K562 (cell line): ENCODE data around the gene KRT26. TPM values are rescaled to one million over a fixed set of nuclear protein-coding genes. Genes with fewer than 3 reads are reported as not detected.

ENCODE experiments used
- CBX8 ChIP-seq: fragments of 200-600 bp; sonication (generic); IDR thresholded peaks from 2 replicates; pipeline ENCODE4 v1.6.1; 2012; ENCODE audit warnings: borderline replicate concordance, mixed run types, low read depth, mild to moderate bottlenecking, moderate library complexity, mixed read lengths, low read length, control low read depth, inconsistent platforms; ENCODE audit not compliant: poor library complexity, severe bottlenecking; ENCODE audit errors: extremely low read depth
- CC2D1A ChIP-seq: fragments of 450-650 bp; IDR thresholded peaks from 2 replicates; pipeline ENCODE4 v1.6.1; 2017; ENCODE audit warnings: mild to moderate bottlenecking
- HMBOX1 ChIP-seq: sonication (generic); IDR thresholded peaks from 2 replicates; pipeline ENCODE4 v1.6.1; 2016
- MTF1 ChIP-seq: fragments of 250-450 bp; sonication (Bioruptor Pico); IDR thresholded peaks from 2 replicates; pipeline ENCODE4 v1.9.0; 2021; ENCODE audit warnings: moderate library complexity, mild to moderate bottlenecking, inconsistent platforms, borderline replicate concordance
- NCOA4 ChIP-seq: fragments of 450-650 bp; IDR thresholded peaks from 2 replicates; pipeline ENCODE4 v1.6.1; 2018; ENCODE audit warnings: mild to moderate bottlenecking; ENCODE audit not compliant: partially characterized antibody
- STAT5A ChIP-seq: IDR thresholded peaks from 2 replicates; pipeline ENCODE4 v1.6.1; 2012; ENCODE audit warnings: low read length, inconsistent platforms, borderline replicate concordance
- polyA plus RNA-seq, 8 experiments: library from polyadenylated mRNA; depleted of rRNA in 4 of 8; stranded (reverse) in 5 of 8; unstranded in 3 of 8; fragments of >200 nt; fragmentation: Nextera tagmentation in 2 of 8; fragmentation: Illumina TruSeq in 1 of 8; extraction: Ambion mirVana in 2 of 8; extraction: Trizol in 1 of 8; gene quantifications; 2 replicates each; pipeline versions ENCODE4 v1.2.1 to v1.2.3, GENCODE V29; 2011 to 2014; ENCODE audit warnings: inconsistent platforms in 1 of 8, missing spikeins in 1 of 8
- total RNA-seq, 7 experiments: library from RNA; depleted of rRNA in 6 of 7; stranded (reverse); fragments of >200 nt in 6 of 7; fragmentation: Illumina TruSeq in 2 of 7; extraction: Trizol in 2 of 7; gene quantifications; 2 replicates each; pipeline versions ENCODE4 v1.2.1 to v1.2.3, GENCODE V29; 2011 to 2021; ENCODE audit warnings: low replicate concordance in 1 of 7
- TF ChIP-seq, protein P1 (sequence below): fragments of 450-650 bp; formaldehyde crosslinking; IDR thresholded peaks from 2 replicates; pipeline ENCODE4 v1.4.0; 2020; ENCODE audit warnings: mild to moderate bottlenecking, moderate library complexity
- TF ChIP-seq, protein P2 (sequence below): IDR thresholded peaks from 3 replicates; pipeline ENCODE4 v1.6.1; 2011; ENCODE audit warnings: borderline replicate concordance, mild to moderate bottlenecking; ENCODE audit not compliant: insufficient read length, insufficient read depth

The KRT26 gene
- total and polyA plus RNA-seq, 9 of the 15 experiments (the other 6 are each of a cell fraction or from before 2014, with no cell fraction given): not detected

DNA sequence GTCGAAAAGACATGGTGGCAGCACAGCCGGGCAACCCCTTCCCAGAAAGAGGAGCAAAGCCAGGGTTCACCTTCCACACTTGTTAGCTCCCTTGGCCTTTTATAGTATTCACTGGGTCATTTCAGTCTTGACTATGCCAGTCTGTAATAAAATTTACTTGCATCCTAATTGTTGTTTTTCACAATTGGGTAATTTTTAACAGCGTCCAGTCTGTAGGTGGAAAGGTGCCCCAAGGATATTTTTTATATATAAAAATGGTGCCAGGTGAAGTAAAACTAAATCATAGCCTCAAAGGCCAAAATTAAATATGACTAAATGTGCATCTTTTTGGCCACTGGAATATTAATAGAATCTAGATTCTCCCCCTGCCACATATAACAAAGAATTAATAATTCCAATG is at the start of gene KRT26 (continued):
- TF ChIP-seq, protein P1, sequence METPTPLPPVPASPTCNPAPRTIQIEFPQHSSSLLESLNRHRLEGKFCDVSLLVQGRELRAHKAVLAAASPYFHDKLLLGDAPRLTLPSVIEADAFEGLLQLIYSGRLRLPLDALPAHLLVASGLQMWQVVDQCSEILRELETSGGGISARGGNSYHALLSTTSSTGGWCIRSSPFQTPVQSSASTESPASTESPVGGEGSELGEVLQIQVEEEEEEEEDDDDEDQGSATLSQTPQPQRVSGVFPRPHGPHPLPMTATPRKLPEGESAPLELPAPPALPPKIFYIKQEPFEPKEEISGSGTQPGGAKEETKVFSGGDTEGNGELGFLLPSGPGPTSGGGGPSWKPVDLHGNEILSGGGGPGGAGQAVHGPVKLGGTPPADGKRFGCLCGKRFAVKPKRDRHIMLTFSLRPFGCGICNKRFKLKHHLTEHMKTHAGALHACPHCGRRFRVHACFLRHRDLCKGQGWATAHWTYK (CRISPR knock-in tag): no peak
- TF ChIP-seq HMBOX1: no peak
- no peak for TF ChIP-seq CBX8
- TF ChIP-seq, protein P2, sequence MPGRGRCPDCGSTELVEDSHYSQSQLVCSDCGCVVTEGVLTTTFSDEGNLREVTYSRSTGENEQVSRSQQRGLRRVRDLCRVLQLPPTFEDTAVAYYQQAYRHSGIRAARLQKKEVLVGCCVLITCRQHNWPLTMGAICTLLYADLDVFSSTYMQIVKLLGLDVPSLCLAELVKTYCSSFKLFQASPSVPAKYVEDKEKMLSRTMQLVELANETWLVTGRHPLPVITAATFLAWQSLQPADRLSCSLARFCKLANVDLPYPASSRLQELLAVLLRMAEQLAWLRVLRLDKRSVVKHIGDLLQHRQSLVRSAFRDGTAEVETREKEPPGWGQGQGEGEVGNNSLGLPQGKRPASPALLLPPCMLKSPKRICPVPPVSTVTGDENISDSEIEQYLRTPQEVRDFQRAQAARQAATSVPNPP: no peak
- no peak for TF ChIP-seq NCOA4
- TF ChIP-seq MTF1: no peak
- no peak for TF ChIP-seq STAT5A
- no peak for TF ChIP-seq CC2D1A
- TF ChIP-seq, all 486 proteins: peak for 0
